Measurements from ENCODE around the gene SPDYE2B.
"Not testable (repeated sequence)": the region's sequence is repeated elsewhere in the genome, so short reads cannot be mapped to it uniquely, and the experiment has no call there.

The SPDYE2B gene

DNA sequence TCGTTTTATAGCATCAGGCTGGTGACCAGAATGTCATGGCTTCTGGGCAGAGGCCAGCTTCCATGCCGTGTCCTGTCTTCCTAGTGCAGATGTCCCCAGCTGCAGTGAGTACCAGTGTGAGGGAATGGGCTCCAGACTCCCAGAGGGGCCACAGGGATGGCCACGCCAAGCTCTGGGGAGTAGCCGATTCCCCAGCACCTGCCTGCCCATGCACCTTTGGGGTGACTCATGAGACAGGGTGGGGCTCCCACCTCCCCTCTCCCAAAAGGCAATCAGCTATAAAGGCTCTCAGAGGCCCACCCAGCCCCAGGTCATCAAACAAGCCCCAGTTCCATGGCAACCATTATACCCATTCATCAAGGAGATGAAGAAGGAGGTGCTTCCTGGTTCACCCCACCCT, at the start of gene SPDYE2B:
Gene SPDYE2B, plus strand, starts transcription at position 396 of the 400 bp plus-strand sequence. CDS start 2,030 bp downstream, outside the sequence.
- not testable (repeated sequence) for FAIRE-seq

GRCh38 chr7:102602317-102602716, 47.8 kb upstream of the SPDYE2B start:
- FAIRE-seq: not testable (repeated sequence)

- FAIRE-seq: not testable (repeated sequence)
These were observed 45.5 kb upstream of the SPDYE2B start for GRCh38 chr7:102604431-102605145.

- FAIRE-seq: not testable (repeated sequence)
These were observed 43.3 kb upstream of the SPDYE2B start for GRCh38 chr7:102606848-102607247.

- FAIRE-seq: not testable (repeated sequence)
These were observed 40.4 kb upstream of the SPDYE2B start for GRCh38 chr7:102609734-102610133.

DNA sequence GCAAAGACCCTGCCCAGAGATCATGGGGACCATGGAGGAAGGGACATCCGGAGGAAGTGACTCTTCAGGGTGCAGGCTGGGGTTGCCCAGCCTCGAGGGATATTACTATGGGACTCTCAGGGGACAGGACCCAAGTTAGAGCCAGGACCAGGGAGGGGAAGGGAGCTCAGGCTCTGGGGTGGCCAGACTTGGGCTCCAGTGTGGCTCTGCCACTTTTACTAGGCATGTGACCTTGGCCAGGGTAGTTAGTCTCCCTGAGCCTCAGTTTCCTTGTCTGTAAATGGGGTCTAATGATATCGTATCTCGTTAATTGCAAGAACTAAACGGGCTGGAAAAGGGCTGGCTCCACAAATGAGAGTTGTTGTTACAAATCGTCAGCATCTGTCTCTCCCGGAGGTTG, 39.7 kb upstream of the SPDYE2B start:
- not testable (repeated sequence) for FAIRE-seq

GRCh38 chr7:102611013-102611674, 39.0 kb upstream of the SPDYE2B start:
- not testable (repeated sequence) for FAIRE-seq

- not testable (repeated sequence) for FAIRE-seq
These were observed 38.3 kb upstream of the SPDYE2B start for GRCh38 chr7:102611675-102612325.

- not testable (repeated sequence) for FAIRE-seq
These were observed 36.4 kb upstream of the SPDYE2B start for GRCh38 chr7:102613575-102614345.

DNA sequence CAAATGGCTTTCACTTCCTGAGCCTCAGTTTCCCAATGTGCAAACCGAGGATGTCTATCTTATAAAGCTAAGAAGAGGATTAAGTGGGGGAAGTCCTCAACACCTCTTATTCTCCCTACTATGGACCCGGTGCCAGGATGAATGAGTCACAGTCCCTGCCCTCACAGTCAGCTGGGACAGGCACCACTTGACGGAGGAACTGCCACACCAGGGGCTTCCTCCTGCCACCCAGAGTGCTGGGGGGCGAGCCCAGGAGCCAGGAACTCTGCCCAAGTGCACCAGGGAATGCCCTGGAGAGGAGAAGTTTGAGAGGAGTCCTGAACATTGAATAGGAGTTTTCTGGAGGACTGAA, 35.8 kb upstream of the SPDYE2B start:
- FAIRE-seq: not testable (repeated sequence)

GRCh38 chr7:102614873-102615272, 35.2 kb upstream of the SPDYE2B start:
- FAIRE-seq: not testable (repeated sequence)

- not testable (repeated sequence) for FAIRE-seq
These were observed 34.2 kb upstream of the SPDYE2B start for GRCh38 chr7:102615930-102616329.

DNA sequence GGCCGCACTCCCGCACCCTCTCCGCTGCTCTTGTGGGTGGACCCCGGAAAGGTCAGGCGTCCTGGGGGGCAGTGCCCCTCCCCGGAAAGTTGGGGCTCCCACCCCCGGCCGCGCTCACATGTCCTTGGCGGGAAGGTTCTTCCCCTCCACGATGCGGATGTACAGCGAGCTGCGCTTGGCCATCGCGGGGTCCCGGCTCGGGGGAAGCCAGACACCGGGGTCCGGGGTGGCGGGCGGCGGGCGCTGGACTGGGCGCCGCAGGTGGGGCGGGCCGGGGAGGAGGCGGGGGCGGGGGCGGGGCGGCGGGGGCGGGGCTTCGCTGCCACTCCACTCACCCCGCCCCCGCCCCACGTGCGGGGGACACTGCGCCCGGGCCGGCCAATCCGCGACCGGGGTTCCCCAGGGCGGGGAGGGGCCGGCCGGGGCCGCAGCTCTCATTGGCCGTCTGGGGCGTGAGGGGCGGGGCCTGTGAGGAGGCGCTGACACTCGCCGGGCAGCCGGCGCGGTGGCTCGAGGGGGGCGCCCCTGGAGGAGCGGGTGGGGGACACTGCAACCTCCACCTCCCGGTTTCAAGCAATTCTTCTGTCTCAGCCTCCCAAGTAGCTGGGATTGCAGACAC, 33.5 kb upstream of the SPDYE2B start, which contains the start of gene RASA4:
Gene RASA4, minus strand, starts transcription at position 250 of the 619 bp plus-strand sequence. Its CDS starts 67 bp downstream, at position 183.
- FAIRE-seq: not testable (repeated sequence)

DNA sequence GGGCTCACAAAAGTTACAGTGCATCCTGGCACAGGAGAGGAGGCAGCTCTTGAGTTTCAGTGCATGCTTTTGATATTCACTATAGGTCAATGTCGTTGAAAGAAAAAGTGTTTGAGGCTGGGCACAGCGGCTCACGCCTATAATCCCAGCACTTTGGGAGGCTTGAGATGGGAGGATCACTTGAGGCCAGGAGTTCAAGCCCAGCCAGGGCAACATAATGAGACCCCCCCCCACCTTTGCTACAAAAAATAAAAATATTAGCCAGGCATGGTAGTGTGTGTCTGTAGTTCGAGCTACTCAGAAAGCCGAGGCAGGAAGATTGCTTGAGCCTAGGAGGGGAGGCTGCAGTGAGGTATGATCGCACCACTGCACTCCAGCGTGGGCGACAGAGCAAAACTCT, 32.0 kb upstream of the SPDYE2B start:
- FAIRE-seq: not testable (repeated sequence)

DNA sequence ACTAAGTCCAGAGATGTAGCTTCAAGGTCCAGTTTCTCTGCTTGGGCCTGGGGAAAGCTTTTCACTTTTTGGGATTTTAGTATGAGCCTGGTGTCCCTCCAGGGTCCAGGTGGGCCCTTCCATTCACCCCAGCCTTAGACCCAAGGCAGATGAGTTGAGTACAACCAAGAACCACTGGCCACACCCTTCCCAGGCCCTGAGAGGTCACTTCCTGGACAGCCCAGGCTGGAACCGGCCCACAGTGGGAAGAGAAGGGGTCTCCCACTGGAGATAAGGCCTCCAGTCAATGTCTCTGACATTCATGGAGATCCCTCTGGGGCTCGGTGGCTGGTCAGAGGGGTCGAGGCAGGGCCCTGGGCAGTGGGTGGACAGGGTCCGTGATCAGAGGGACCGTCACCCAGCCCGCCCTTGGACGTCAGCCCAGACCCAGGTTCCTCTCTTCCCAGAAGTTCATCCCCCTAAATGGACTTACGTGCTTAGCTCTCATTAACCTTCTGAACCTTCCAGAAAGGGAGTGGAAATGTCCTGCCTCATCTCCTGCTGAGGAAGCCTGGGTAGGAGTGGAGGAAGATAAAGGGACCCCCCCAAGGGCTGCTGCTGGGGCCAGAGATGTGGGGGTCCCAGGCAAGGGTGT, 22.7 kb upstream of the SPDYE2B start:
- FAIRE-seq: not testable (repeated sequence)

GRCh38 chr7:102630622-102631021, 19.5 kb upstream of the SPDYE2B start:
- not testable (repeated sequence) for FAIRE-seq

DNA sequence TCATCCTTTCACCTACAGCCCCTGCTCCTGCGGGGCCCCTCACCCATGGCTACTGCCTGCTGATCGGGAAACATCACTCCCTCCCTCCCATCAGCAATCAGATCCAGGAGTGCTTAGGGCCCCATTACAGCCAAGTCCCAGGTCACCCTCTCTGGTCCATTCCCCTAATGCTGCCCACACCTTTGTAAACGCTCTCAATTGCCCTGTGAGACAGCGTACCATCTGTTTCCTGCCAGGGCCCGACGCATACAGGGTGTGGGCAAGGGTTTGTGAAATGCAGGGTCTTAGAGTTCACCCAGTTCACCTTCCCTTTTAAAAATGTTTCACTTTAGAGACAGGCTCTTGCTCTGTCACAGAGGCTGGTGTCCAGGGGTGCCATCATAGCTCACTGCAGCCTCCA, 15.8 kb upstream of the SPDYE2B start:
- not testable (repeated sequence) for FAIRE-seq

DNA sequence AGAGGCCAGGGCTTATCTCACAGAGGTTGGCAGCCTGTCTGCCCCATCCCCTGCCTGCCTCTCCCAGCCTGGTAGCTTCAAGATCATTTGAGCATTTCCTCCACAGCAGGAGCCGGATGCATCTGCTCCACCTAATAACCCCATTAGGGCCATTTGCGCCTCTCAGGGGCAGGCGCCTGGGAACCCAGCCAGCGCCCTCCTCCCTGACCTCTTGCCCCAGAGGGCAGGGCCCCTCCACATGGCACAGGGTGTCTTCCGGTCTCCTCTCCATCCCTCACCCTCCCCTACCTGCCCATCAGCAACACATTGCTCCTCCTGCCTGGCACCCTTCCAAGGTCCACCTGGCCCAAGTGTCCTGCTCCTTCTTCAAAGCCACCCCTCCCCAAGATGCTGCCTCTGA, 14.8 kb upstream of the SPDYE2B start:
- not testable (repeated sequence) for FAIRE-seq

GRCh38 chr7:102636956-102637355, 13.2 kb upstream of the SPDYE2B start:
- FAIRE-seq: not testable (repeated sequence)

DNA sequence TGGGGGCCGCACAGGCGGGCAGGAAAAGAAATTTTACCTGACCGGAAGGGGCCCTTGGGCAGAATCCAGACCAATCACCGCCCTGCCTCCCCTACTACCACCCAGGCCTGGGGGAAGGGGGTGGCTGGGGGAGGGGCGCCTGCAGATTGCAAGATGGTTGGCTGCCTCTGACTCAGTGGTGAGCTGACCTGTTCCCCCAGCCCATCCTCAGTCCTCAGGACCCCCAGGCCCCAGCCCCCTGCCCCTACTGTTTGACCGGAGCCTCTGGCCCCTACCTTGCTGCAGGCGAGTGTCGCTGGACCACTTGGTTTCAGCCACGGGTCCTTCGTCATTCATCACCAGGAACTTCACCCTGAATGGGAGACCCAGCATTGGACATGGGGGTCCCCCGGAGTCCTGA, 11.3 kb upstream of the SPDYE2B start:
- not testable (repeated sequence) for FAIRE-seq

DNA sequence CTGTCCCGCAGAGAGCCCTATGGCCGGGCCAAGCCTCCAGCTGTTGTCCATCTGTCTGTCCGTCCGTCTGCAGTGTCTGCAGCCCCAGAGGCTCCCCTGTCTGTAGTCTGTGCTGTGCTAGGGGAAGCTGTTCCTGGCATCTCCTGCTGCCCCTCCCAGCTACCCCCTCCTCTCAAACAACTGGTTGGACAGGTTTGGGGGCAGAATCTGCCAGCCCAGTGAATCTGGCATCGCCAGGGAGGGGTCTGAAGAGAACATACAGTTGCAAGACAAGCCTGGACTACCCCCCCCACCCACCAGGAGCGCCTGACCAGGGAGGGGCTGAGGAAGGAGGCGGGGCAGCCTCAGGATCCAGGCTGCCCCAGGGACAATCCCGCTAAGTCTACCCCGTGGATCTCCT, 7.4 kb upstream of the SPDYE2B start, which contains the start of gene UPK3BL1:
Gene UPK3BL1, minus strand, starts transcription at position 101 of the 400 bp plus-strand sequence. Its CDS starts 50 bp downstream, at position 51.
- FAIRE-seq: not testable (repeated sequence)

Measured in colon (tissue), 2 donors.